ENCODE measurements around the gene MAEA.

MAEA gene

GRCh38 chr4:1259966-1260365 lies 29.7 kb upstream of the MAEA start:
- TF ChIP-seq, protein P1, sequence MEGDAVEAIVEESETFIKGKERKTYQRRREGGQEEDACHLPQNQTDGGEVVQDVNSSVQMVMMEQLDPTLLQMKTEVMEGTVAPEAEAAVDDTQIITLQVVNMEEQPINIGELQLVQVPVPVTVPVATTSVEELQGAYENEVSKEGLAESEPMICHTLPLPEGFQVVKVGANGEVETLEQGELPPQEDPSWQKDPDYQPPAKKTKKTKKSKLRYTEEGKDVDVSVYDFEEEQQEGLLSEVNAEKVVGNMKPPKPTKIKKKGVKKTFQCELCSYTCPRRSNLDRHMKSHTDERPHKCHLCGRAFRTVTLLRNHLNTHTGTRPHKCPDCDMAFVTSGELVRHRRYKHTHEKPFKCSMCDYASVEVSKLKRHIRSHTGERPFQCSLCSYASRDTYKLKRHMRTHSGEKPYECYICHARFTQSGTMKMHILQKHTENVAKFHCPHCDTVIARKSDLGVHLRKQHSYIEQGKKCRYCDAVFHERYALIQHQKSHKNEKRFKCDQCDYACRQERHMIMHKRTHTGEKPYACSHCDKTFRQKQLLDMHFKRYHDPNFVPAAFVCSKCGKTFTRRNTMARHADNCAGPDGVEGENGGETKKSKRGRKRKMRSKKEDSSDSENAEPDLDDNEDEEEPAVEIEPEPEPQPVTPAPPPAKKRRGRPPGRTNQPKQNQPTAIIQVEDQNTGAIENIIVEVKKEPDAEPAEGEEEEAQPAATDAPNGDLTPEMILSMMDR (IDR thresholded peaks at IDR 0.05; ENCODE audit: borderline replicate concordance, insufficient read depth, low read depth, low read length): no peak
- H3K4me3 ChIP-seq (ENCODE audit: low read depth, low read length): no peak overlapping the region

DNA sequence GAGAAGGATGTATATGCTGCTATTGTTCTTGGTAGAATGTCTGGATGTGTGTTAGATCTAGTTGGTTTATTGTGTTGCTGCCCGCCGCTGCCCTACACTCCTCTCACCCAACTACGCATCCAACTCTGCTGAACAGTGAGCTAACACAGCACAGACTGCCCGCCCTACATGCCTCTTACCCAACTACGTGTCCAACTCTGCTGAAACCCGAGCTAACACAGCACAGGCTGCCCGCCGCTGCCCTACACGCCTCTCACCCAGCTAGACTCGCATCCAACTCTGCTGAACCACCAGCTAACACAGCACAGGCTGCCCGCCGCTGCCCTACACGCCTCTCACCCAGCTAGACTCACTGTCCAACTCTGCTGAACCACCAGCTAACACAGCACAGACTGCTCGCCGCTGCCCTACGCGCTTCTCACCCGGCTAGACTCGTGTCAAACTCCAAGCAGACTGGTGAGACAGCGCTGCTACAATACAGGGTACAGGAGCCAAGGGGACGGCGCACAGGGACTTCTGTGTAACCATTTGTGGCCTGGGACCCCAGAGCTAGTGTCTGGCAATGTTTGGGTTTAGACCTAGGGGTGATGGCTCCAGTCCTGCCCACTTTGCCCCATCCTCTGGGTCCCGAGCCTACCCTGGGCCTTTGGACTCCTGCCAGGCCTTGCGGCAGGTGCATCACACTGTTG lies 29.1 kb upstream of the MAEA start:
- TF ChIP-seq, protein P1 (IDR thresholded peaks at IDR 0.05; ENCODE audit: borderline replicate concordance, insufficient read depth, low read depth, low read length): no peak
- H3K4me3 ChIP-seq (ENCODE audit: low read depth, low read length): no peak overlapping the region

DNA sequence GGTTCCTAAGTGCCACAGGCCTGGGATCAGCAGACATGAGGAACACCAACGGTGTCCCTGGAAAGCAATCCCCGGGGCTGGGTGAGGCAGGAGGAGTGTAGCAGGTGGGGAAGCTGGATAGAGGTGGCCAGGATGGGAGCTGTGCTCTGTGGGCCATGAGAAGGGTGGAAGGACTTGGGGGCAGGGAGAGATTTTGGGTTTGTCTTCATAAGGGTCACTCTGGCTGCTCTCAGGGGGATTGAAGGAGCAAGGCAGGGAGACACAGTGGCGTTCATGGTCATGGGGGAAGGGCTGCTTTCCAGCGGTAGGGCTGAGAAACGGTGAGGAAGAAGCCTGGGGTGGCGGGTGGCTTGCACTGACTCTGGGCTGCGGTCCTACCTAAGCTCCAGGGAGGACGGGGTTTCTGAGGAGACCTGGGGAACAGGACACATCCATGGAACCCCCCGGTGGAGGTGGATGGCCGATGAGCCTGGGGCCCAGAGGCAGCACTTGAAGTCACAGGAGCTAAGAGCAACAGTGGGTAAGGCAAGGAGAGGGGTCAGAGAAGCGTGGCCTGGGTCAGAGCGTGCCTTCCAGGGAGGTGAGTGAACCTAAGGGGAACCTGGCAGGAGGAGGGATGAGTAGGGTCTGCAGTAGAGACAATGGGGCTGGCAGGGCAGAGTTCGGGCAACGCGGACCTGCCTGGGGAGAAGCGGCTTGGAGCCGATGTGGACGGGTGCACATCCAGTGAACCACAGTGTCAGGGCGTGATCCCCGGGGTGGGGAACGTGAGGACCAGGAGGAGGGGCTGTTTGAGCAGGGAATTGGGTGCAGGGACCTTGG lies 28.4 kb upstream of the MAEA start:
- TF ChIP-seq, protein P1 (IDR thresholded peaks at IDR 0.05; ENCODE audit: borderline replicate concordance, insufficient read depth, low read depth, low read length): no peak
- H3K4me3 ChIP-seq (ENCODE audit: low read depth, low read length): no peak overlapping the region

DNA sequence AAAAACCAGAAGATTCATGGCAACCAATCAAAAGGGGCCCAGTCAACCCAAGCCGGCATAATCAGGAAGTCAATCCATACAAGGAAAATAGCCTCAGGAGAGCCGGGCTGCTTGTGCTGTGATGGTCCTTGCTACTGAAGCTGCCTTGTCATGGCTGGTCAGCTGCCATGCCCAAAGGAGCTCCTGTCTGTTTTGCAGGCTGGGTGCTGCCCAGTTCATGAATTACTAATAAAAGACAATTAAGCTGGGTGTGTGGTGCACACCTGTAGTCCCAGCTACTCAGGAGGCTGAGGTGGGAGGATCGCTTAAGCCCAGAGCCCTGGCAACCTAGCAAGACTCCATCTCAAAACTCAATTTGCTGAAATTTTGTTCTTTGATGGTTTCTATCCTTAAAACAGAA lies 24.7 kb upstream of the MAEA start:
- TF ChIP-seq, protein P1 (IDR thresholded peaks at IDR 0.05; ENCODE audit: borderline replicate concordance, insufficient read depth, low read depth, low read length): no peak
- no peak overlapping the region for H3K4me3 ChIP-seq (ENCODE audit: low read depth, low read length)

DNA sequence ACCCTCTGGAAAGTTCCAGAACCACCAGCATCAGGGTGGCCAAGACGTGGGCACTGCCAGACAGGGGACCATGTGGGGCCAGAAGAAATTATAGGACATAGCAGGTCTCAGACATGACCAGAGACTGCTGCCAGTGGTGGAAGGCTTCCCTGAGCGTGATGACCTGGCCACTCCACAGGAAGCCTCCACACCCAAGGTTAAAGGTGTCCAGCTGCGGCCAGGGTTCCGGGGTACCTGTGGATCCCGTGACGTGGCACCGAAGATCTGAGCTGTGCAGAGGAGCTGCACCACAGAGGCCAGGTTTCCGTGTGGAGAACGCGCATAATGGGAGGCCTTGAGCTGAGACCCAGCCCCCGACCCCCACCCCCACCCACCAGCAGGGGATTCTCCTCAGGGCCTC lies 24.3 kb upstream of the MAEA start:
- H3K4me3 ChIP-seq (ENCODE audit: low read depth, low read length): no peak overlapping the region
- TF ChIP-seq, protein P1 (IDR thresholded peaks at IDR 0.05; ENCODE audit: borderline replicate concordance, insufficient read depth, low read depth, low read length): no peak

DNA sequence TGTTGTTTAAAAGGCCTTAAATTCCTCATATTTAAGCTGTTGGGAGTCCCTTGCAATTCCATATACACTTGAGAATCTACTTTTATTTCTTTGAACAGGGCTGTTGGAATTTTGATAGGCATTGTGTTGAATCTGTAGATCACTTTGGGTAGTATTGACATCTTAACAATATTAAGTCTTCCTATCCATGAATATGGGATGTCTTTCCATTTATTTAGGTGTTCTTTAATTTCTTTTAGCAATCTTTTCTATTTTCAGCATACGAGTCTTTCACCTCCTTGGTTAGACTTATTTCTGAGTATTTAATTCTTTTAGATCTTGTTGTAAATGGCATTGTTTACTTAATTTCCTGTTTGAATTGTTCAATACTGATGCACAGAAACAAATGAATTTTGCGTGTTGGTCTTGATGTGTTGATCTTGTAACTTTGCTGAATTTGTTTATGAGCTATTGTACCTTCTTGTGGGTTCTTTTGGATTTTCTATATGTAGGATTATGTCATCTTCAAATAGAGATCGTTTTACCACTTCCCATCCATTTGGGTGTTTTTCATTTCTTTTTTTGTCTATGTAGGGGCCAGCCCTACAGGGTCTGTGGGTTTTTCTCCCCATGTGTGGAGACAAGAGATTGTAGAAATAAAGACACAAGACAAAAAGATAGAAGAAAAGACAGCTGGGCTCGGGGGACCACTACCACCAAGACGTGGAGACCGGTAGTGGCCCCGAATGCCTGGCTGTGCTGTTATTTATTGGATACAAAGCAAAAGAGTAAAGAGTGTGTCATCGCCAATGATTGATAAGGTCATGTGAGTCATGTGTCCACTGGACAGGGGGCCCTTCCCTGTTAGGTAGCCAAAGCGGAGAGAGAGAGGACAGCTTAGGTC lies 22.6 kb upstream of the MAEA start:
- H3K4me3 ChIP-seq (ENCODE audit: low read depth, low read length): peak overlapping the region; percentile 33
- TF ChIP-seq, protein P1 (IDR thresholded peaks at IDR 0.05; ENCODE audit: borderline replicate concordance, insufficient read depth, low read depth, low read length): no peak
